ENCODE results near the gene DPCD.

DPCD gene

DNA sequence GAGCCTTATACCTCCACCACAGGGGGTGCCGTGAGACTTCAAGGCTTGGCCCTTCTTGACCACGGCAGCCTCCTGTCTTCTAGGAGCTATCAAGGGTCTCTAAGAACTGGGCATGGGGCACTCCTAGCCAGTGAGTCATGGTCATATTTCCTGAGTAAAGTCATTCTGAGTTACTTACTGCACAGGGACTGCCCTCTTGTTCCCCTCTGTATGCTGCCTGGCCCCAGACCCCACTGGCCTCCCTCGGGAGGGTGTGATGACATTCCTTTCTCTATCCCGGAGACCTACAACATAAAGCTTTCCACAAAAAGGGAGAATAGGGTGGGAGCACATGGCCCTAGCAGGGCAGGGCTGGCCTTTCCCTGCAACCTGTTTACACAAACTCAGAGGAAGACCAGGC lies 21.4 kb downstream of the DPCD start:
- TF ChIP-seq FOXP2 (optimal IDR thresholded peaks at IDR 0.05; ENCODE audit: control extremely low read depth, extremely low read length, insufficient read depth): no peak
- TF ChIP-seq EZH2 (IDR thresholded peaks at IDR 0.05): no peak
- TF ChIP-seq POLR2AphosphoS5 (IDR thresholded peaks at IDR 0.05; ENCODE audit: borderline replicate concordance, low read depth, low read length): no peak
- no peak for DNase-seq (ENCODE audit: low read depth, low spot score)
- H3K9me3 ChIP-seq (ENCODE audit: low read depth, low read length): no peaks in the 10 kb centered on the region
- no peak overlapping the region for H3K4me3 ChIP-seq
- no peaks in the 10 kb centered on the region for H3K36me3 ChIP-seq (ENCODE audit: insufficient read depth, low read length)
- H3K27ac ChIP-seq: no peak overlapping the region
- H3K9ac ChIP-seq (ENCODE audit: insufficient read length): no peak overlapping the region

DNA sequence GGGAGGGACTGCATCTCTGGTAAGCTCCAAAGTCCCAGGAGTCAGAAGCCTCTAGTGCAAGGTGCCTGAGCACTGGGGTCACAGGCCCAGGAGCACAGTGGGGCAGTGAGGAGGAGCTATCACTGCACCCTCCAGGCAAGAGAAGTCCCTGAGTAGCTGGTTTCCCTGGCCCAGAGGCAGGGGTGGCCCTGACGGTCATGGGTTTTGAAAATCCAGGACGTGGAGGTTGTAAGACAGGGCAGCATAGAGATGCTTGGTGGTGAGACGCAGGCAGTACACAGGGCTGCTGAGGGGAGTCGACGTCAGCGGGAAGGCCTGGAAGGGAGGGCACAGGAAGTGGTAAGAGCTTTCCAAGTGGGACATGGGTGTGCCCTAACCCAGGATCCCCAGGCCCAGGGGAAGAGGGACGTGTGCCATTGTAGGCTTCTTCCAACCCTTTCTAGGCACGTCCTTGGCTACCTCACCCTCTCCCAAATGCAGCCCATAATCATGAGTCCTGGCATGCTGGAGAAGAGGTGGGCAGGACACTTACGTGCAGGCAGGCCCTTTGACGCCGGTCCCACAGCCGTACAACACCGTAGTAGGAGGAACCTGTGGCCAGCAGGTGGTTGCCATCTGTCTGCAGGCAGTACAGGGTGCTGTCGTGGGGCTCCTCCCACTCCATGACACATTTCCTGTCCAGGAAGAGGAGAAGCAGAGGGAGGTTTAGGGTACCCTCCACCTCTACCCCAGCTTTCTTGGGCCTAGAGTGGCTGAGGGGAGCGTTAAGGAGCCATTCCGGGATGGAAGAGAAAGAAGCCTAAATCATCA lies 23.2 kb downstream of the DPCD start:
- DNase-seq (ENCODE audit: low read depth, low spot score): no peak
- Histone ChIP-seq H3K27ac (no peak overlapping the region), H3K4me3 (no peak overlapping the region), H3K36me3 (ENCODE audit: insufficient read depth, low read length) (no peaks in the 10 kb centered on the region), H3K9me3 (ENCODE audit: low read depth, low read length) (no peaks in the 10 kb centered on the region), H3K9ac (ENCODE audit: insufficient read length) (no peak overlapping the region)
- TF ChIP-seq FOXP2 (optimal IDR thresholded peaks at IDR 0.05; ENCODE audit: control extremely low read depth, extremely low read length, insufficient read depth): no peak
- no peak for TF ChIP-seq EZH2 (IDR thresholded peaks at IDR 0.05)

DNA sequence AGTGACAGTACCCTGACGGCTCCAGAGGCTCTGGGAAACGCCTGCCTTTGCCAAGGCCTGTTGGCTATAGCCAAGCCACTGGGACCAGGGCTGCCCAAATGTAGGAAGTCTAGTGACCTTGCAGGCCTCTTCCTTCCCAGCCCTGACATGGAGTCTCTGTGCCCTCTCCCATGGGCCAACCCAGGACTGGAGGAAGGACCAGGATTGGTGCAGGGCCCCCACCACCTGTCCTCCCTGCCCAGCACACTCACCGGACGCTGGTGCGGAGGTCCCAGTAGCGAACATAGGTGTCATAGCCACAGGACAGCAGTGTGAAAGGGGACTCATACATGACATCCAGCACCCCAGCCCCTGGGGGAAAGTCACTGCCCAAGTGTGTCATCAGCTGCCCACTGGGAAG lies 24.0 kb downstream of the DPCD start:
- Histone ChIP-seq H3K9ac (ENCODE audit: insufficient read length) (no peak overlapping the region), H3K9me3 (ENCODE audit: low read depth, low read length) (no peaks in the 10 kb centered on the region), H3K4me3 (no peak overlapping the region), H3K27ac (no peak overlapping the region), H3K36me3 (ENCODE audit: insufficient read depth, low read length) (no peaks in the 10 kb centered on the region)
- TF ChIP-seq FOXP2 (optimal IDR thresholded peaks at IDR 0.05; ENCODE audit: control extremely low read depth, extremely low read length, insufficient read depth) (no peak), EZH2 (IDR thresholded peaks at IDR 0.05) (no peak), POLR2AphosphoS5 (IDR thresholded peaks at IDR 0.05; ENCODE audit: borderline replicate concordance, low read depth, low read length) (no peak)
- DNase-seq (ENCODE audit: low read depth, low spot score): no peak

- H3K36me3 ChIP-seq (ENCODE audit: insufficient read depth, low read length): no peaks in the 10 kb centered on the region
- TF ChIP-seq POLR2AphosphoS5 (IDR thresholded peaks at IDR 0.05; ENCODE audit: borderline replicate concordance, low read depth, low read length) (no peak), EZH2 (IDR thresholded peaks at IDR 0.05) (no peak), FOXP2 (optimal IDR thresholded peaks at IDR 0.05; ENCODE audit: control extremely low read depth, extremely low read length, insufficient read depth) (no peak)
These were observed 24.8 kb downstream of the DPCD start for GRCh38 chr10:101612872-101613271.

GRCh38 chr10:101613646-101614045 lies 25.5 kb downstream of the DPCD start:
- no peak overlapping the region for H3K9ac ChIP-seq (ENCODE audit: insufficient read length)
- H3K9me3 ChIP-seq (ENCODE audit: low read depth, low read length): no peaks in the 10 kb centered on the region
- TF ChIP-seq EZH2 (IDR thresholded peaks at IDR 0.05) (no peak), POLR2AphosphoS5 (IDR thresholded peaks at IDR 0.05; ENCODE audit: borderline replicate concordance, low read depth, low read length) (no peak), FOXP2 (optimal IDR thresholded peaks at IDR 0.05; ENCODE audit: control extremely low read depth, extremely low read length, insufficient read depth) (no peak)
- no peak overlapping the region for H3K4me3 ChIP-seq
- DNase-seq (ENCODE audit: low read depth, low spot score): no peak
- H3K36me3 ChIP-seq (ENCODE audit: insufficient read depth, low read length): no peaks in the 10 kb centered on the region
- no peak overlapping the region for H3K27ac ChIP-seq

More at GRCh38 chr10:101612872-101613271, 24.8 kb downstream of the DPCD start:
- no peak for DNase-seq (ENCODE audit: low read depth, low spot score)
- no peak overlapping the region for H3K27ac ChIP-seq
- no peaks in the 10 kb centered on the region for H3K9me3 ChIP-seq (ENCODE audit: low read depth, low read length)
- no peak overlapping the region for H3K4me3 ChIP-seq
- no peak overlapping the region for H3K9ac ChIP-seq (ENCODE audit: insufficient read length)

DNA sequence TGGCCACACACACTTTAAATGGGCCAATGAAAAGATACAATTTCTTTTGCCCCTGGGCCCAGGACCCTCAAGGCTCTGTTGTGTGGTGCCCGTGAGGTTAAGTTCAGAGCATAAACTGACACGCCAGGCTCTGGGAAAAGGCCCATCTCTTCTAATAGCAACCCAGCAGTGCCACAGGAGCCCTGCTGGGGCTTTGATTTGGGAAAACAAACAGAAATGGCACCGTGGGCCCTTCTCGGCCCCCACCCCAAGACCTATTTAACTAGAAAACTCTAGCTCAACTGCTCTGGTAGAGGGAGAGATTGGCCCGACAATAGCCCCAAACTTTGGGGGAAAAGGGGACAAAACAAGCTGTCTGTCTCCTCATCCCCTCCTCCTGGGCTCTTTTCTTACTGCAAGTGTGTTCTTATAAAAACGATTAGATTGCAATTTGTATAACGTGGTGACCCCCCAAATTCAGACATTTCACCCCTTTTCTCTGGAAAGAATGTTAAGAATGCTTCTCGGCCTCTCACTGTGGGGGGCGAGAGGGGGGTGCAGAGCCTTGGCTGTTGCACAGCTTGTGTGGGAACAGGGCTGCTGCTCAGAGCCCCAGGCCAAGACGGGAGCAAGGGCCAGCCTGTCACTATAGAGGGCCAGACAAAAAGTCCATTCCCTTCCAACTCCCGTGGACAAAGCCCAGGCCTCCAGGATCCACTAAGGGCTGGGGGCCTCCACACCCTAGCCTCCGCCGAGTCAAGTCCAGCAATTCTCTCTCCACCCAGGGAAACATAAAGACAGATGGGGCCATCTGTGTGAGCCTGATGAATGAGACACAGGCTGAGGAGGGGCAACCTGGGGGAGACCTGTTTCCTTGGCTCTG lies 26.8 kb downstream of the DPCD start:
- Histone ChIP-seq H3K9me3 (ENCODE audit: low read depth, low read length) (no peaks in the 10 kb centered on the region), H3K4me3 (no peak overlapping the region), H3K9ac (ENCODE audit: insufficient read length) (no peak overlapping the region), H3K36me3 (ENCODE audit: insufficient read depth, low read length) (no peaks in the 10 kb centered on the region), H3K27ac (no peak overlapping the region)
- TF ChIP-seq EZH2 (IDR thresholded peaks at IDR 0.05) (no peak), POLR2AphosphoS5 (IDR thresholded peaks at IDR 0.05; ENCODE audit: borderline replicate concordance, low read depth, low read length) (no peak), FOXP2 (optimal IDR thresholded peaks at IDR 0.05; ENCODE audit: control extremely low read depth, extremely low read length, insufficient read depth) (no peak)
- no peak for DNase-seq (ENCODE audit: low read depth, low spot score)

- Histone ChIP-seq H3K9me3 (ENCODE audit: low read depth, low read length) (no peaks in the 10 kb centered on the region), H3K36me3 (ENCODE audit: insufficient read depth, low read length) (no peaks in the 10 kb centered on the region), H3K9ac (ENCODE audit: insufficient read length) (no peak overlapping the region), H3K27ac (no peak overlapping the region), H3K4me3 (no peak overlapping the region)
- no peak for DNase-seq (ENCODE audit: low read depth, low spot score)
- no peak for TF ChIP-seq FOXP2 (optimal IDR thresholded peaks at IDR 0.05; ENCODE audit: control extremely low read depth, extremely low read length, insufficient read depth)
- no peak for TF ChIP-seq EZH2 (IDR thresholded peaks at IDR 0.05)
- no peak for TF ChIP-seq POLR2AphosphoS5 (IDR thresholded peaks at IDR 0.05; ENCODE audit: borderline replicate concordance, low read depth, low read length)
These were observed 27.5 kb downstream of the DPCD start for GRCh38 chr10:101615525-101616116.

Measured in SK-N-MC (cell line).